SU-DHL-6 (cell line): ENCODE data around the gene KRTAP4-9.
"Not testable (repeated sequence)": the region's sequence is repeated elsewhere in the genome, so short reads cannot be mapped to it uniquely, and the experiment has no call there.

Experiments
- EZH2phosphoT487 ChIP-seq: fragments of 200-600 bp; sonication (generic), shearing (Covaris generic); conservative IDR thresholded peaks from 2 replicates; pipeline ENCODE4 v1.6.1; 2018; ENCODE audit warnings: mild to moderate bottlenecking, antibody characterized with exemption, low read length, moderate library complexity, mixed read lengths
- TF ChIP-seq, protein P1 (sequence below): fragments of 200-600 bp; sonication (generic); IDR thresholded peaks from one replicate; pipeline ENCODE4 v1.5.1; 2017; ENCODE audit warnings: antibody characterized with exemption, mild to moderate bottlenecking, low read length, moderate library complexity; ENCODE audit not compliant: insufficient read depth, poor library complexity, severe bottlenecking

DNA sequence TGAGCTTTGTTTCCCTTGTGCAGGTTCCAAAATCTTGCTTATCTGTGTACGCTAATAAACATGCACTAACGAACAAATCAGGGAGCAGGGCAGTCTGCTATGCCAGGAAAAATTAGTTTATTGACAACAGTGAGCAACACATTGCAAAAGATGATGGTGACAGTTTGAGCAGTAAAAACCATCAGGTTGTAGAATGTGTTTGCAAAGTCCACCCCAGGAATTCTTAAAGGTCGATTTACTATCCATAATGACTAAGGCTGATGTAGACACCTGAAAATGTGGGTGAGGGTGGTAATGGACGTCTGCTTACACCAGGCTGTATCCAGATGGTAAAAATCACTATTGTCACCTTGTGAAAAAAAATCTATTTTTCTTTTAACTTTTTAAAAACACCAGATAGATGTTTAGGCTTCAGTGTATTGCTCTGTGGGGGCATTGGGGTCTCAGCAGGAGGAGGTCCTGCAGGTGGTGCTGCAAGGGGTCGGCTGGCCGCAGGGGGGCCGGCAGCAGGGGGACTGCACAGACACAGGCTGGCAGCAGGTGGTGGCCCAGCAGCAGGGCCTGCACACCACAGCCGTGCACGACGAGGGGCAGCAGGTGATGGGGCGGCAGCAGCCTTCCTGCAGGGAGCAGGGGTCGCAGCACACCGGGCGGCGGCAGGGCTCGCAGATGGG, 40.0 kb upstream of the KRTAP4-9 start:
- TF ChIP-seq, protein P1, sequence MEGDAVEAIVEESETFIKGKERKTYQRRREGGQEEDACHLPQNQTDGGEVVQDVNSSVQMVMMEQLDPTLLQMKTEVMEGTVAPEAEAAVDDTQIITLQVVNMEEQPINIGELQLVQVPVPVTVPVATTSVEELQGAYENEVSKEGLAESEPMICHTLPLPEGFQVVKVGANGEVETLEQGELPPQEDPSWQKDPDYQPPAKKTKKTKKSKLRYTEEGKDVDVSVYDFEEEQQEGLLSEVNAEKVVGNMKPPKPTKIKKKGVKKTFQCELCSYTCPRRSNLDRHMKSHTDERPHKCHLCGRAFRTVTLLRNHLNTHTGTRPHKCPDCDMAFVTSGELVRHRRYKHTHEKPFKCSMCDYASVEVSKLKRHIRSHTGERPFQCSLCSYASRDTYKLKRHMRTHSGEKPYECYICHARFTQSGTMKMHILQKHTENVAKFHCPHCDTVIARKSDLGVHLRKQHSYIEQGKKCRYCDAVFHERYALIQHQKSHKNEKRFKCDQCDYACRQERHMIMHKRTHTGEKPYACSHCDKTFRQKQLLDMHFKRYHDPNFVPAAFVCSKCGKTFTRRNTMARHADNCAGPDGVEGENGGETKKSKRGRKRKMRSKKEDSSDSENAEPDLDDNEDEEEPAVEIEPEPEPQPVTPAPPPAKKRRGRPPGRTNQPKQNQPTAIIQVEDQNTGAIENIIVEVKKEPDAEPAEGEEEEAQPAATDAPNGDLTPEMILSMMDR = not testable (repeated sequence)
- not testable (repeated sequence) for TF ChIP-seq EZH2phosphoT487
